Hematopoietic multipotent progenitor cell treated with erythropoietin and hydrocortisone succinate and interleukin-3 and kit ligand, for 6 days (in vitro differentiated cells): ENCODE data around the gene COL5A1.

Experiments
- DNase-seq: peaks from one replicate; pipeline ENCODE4 v3.0.0-alpha.2; 2015

Gene COL5A1

DNA sequence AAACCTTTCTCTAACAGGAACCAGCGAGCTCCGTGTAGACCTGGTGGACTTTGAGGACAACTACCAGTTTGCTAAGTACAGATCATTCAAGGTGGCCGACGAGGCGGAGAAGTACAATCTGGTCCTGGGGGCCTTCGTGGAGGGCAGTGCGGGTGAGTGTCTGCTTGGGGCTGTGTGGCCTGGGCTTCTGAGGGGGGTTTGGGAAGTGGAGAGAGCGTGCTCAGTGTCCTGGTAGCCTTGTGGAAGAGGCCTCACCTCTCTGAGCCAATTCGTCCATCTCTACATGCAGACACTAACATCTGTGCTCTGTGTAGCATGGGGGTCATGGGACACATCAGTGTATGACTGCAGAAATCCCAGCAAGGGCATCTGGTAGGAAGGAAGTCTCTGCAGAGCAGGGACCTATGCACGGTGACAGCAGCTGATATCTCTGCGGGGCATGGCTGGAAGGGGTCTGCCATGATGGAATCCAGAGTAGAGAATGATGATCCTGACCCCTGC lies 244.9 kb downstream of the COL5A1 start:
- no peak for DNase-seq

DNA sequence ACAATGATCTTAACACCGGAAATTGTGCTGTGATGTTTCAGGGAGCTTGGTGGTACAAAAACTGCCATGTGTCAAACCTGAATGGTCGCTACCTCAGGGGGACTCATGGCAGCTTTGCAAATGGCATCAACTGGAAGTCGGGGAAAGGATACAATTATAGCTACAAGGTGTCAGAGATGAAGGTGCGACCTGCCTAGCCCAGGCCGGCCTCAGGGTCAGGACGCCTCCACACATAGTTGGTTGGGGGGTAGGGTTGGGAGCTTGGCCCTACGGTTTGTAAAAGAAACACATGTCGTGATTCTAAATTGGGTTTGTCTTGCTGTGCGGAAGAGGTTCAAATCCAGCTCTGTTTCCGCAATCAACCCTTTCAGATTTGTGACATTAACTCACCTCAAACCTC lies 245.6 kb downstream of the COL5A1 start:
- DNase-seq = no peak

DNA sequence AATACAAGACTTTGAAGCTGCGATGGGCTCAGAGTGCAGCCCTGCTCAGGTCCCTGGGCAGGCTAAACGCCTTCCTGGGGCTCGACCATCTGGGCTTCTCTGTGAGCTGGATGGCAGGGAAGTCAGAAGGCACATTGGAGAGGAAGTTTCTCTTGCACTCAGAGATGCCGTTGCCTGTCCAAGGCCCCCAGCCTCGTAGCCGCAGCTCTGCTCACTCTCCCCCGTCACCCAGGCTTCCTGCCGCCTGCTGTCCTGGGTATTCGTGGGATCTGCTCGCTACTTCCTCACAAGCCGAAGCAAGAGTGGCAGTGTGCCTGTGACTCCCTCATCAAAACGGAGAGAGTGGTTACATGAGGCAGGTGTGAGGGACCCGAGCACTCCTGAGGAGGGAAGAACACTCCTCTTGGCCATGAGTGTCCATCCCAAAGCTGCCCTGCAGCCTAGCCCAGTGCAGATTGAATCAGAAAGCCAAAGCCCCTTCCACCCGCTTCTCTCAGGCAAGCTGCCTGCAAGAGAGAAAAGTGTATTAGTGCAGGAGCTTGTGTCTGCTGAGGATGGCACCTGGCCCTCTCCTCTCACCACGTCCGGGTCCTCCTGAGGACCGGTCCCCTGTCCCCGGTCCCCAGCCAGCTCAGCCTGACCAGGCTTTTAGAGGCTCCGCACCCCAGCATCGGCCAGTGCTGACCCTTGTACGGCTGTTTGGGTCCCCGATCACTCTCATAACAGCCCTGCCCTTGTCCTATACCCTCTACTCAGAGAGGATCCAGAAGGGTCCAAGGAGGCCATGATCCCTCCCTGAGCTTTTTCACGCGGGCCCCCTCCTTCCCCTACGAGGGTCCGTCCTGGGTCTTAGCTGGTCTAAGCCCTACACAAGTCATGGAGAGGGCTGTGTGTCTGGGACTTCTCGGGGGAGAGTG lies 246.3 kb downstream of the COL5A1 start:
- peak; percentile 29 for DNase-seq

DNA sequence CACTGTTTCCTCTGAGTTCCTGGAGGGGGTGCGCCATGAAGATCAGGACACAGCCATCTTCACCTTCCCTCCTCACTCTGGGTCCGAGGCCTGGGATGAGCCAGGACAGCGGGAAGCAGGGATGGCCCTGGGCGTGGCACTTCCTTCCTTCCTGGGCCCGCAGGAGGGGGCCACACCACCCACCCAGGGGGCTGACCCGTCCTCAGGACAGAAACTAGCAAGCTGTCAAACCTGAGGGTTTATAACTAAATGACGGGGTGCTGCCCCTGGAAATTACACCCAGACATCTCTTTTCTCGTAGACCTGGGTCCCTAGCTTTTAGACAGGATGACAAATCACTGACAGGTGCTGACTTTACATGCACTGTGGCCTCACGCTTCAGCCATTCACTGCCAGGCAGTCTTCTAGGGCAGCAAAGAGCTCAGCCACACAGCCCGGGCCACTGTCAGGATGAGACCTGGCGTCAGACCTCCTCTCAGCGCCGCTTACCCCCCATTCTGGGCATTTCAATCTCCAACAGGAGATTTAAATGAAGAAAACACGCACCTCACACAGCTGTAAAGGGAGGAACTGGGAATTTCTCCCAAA lies 247.1 kb downstream of the COL5A1 start:
- DNase-seq = no peak

DNA sequence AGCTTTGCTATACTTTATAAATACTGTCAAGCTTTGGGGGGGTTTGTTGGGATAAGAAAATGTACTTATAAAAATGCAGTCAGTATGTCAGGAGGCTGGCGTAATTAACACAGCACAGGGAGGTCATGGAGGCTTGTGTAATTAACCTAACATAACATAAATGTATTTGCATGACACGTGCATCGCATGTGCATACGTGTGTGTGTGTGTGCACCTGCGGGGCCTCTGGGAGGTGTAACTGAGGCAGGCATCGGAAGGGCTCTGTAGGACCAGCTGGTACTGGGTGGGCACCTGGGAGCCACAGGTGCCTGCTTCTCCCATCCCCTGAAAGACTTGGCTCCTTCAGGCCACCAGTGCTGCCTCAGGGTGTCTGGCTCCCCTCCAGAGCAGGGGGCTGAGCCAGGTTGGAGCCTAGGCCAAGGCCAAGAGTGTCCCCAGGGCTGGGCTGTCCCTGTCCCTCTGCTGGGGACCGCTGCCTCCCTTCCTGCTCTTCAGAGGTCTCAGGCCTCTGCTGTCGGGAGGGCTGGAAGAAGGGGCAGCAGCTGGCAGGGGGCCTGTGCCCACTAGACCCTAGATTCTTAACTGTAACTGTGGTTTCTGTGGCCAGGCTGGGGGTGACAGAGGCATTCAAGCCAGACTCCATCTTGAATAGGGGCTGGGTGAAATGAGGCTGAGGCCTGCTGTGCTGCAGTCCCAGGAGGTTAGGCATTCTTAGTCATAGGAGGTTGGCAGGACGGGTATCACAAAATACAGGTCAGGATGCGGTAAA lies 248.0 kb downstream of the COL5A1 start:
- no peak for DNase-seq

DNA sequence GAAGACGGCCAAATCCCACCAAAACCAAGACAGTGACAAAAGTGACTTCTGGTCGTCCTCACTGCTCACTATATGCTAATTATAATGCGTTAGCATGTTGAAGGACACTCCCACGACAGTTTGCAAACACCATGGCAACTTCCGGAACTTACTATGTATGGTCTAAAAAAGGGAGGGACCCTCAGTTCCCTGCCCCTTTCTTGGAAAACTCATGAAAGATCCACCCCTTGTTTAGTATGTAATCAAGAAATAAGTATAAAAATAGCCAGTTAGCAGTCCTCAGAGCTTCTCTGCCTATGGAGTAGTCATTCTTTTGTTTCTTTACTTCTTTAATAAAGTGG lies 248.5 kb downstream of the COL5A1 start:
- DNase-seq = no peak

DNA sequence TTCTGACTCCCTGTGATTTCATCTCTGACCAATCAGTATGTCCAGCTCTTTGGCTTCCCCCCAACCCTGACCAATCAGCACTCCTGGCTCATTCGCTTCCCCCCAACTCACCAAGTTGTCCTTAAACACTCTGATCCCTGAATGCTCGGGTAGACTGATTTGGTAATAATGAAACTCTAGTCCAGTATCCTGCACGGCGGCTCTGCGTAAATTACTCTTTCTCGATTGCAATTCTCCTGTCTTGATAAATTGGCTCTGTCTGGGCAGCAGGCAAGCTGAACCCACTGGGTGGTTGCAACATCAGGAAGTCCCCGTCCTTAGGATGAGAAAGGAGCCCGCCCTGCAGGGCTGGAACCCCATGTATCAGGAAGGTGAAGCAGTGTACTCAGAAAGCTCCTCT lies 249.4 kb downstream of the COL5A1 start:
- DNase-seq = no peak

DNA sequence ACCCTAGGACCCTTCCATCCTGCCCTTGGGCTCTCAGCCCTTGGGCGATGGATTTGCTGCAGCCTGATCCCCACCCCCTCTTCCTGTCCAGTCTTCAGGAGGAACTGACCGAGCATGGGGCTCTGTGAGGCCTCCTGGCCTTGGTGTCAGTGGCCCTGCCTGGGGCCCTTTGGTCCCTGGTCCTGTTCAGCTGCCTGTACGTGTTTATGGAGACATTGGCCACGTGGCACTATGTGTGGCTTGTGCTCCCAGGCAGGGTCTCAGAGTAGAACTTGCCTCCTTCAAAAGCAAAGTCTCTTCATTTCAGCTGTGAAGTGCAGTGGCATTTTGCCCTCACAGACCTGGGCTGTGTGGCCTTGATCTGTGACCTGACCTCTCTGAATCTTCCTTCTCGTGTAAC lies 250.1 kb downstream of the COL5A1 start:
- DNase-seq = no peak

DNA sequence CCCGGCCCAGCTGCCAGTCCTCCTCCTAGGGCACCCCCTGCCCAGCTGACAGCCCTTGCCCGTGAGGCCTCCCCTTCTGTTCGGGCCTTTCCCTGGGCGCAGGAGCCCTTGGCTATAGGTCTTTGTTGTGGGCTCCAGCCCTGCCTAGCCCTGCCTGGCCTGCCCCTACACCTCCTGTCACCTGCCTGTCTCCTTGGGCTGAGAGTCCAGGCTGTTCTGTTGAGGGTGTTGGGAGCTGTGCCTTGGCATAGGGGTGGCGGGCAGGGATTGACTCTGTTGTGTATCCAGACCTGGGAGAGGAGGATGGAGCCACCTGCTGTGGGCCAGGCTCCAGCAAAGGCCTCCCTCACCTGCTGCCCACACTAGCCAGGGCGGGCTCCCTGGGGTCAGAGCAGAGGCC lies 250.6 kb downstream of the COL5A1 start:
- no peak for DNase-seq

DNA sequence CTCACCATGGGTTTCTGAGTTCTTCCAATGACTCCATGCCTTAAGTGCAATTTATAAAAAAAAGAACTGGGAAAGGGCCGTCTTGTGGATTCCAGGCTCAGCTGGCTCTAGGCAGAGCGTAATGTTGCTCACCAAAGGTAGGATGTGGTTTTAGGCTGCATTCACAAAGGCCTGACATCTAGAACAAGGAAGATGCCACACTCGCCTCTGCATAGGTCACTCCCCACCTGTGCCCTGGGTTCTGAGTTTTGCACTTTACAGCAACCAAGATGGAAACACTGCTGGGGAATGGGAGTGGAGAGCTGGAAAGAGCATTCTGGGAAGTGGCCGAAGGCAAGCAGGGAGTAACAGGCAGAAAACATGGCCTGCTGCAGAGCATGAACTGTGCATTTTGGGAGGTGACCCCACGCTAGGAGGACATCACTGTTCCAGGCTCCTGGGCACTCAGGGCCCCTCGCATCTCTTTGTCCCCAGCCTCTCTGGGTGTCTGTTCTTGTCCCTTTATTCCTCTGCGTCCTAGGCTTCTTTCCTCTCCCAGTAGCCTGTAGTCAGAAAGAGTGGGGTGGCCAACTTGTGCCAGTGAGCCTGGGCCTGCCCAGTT lies 251.3 kb downstream of the COL5A1 start:
- no peak for DNase-seq
